ENCODE results near the gene GLYAT.
A peak's percentile ranks its signal among the peaks of the same experiment; 100 is the strongest.

The GLYAT gene

DNA sequence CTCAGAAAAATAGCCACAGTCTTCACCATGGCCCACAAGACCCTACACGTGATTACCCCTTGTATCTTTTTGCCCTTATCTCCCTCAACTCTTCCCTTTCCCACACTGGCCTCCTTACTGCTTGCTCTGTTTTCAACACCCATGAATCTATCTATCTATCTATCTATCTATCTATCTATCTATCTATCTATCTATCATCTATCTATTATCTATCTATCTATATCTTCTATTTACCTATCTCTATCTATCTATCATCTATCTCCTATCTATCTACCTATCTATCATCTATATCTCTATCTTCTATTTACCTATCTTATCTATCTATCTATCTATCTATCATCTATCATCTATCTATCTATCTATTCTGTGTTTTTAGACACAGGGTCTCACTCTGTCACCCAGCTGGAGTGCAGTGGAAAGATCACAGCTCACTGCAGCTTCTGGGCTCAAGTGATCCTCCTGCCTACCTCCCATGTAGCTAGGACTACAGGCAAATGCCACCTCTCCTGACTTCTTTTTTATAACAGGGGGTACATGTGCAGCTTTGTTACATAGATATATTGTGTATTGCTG lies 55.1 kb downstream of the GLYAT start:
- no peak for DNase-seq (ENCODE audit: low spot score)
- TF ChIP-seq, protein P1, sequence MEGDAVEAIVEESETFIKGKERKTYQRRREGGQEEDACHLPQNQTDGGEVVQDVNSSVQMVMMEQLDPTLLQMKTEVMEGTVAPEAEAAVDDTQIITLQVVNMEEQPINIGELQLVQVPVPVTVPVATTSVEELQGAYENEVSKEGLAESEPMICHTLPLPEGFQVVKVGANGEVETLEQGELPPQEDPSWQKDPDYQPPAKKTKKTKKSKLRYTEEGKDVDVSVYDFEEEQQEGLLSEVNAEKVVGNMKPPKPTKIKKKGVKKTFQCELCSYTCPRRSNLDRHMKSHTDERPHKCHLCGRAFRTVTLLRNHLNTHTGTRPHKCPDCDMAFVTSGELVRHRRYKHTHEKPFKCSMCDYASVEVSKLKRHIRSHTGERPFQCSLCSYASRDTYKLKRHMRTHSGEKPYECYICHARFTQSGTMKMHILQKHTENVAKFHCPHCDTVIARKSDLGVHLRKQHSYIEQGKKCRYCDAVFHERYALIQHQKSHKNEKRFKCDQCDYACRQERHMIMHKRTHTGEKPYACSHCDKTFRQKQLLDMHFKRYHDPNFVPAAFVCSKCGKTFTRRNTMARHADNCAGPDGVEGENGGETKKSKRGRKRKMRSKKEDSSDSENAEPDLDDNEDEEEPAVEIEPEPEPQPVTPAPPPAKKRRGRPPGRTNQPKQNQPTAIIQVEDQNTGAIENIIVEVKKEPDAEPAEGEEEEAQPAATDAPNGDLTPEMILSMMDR (IDR thresholded peaks at IDR 0.05; ENCODE audit: extremely low read depth, insufficient read depth, missing control alignments), result no peak
- in situ Hi-C loops (cut with MboI; ENCODE audit: low pct_unique_long_range_greater_than_20kb, low sequenced_read_pairs, unreplicated experiment), result no loop called here

DNA sequence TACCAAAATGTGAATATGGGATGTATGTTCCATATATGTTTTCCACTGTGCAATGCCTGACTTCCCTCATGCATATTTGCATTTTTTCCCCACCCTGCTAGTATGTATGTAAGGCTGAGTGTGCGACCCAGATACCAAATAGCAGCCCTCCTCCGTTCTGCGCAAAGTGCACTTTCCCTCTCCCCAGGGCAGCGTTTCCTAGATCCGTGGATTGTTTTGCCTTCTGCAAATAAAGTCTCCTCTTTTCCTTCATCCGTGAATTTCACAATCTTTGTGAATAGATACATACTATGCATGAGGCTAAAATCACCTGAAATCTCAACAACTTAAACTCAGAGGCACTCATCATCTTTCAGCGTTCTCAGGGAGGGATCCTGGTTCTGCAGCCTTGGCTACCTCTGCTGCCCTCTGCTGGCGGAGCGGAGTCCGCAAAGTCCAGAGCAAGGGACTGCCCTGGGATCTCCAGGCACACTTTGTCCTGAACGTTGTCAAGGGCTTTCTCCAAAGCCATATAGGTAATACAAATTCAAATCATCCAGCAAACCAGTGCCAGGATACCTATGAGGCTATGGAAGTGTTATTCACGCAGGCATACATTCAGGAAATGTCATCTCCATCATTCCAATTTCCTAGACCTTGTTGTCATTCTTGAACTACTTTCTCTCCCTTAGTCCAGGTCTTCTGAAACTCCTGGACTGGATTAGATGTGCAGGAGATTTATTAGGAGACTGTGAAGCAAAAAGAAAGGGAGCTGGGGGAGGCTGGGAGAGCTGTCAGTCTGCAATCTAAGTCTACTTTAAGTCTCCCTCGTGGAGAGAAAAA lies 56.2 kb downstream of the GLYAT start:
- in situ Hi-C loops (cut with MboI; ENCODE audit: low pct_unique_long_range_greater_than_20kb, low sequenced_read_pairs, unreplicated experiment), result no loop called here
- peak; percentile 73 for DNase-seq (ENCODE audit: low spot score)
- TF ChIP-seq, protein P1 (IDR thresholded peaks at IDR 0.05; ENCODE audit: extremely low read depth, insufficient read depth, missing control alignments), result peak; percentile 95

DNA sequence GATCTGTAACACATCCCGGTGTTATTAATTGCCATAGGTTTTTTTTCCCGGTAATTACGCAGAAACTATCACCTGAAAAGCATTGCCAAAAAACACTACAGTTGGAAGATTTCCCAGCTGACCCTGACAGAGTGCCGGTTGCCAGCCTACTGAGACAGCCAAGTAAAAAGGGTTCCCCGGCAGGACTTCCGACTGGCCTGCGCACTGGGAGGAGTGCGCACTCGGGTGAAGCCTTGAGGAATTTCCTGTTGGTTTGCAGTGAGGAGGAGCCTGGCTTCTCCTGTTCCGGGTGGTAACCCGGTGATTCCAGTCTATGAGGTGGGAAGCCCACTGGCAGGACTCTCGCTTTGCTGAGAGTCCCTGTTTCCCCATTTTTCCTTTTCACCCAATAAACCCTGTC lies 57.1 kb downstream of the GLYAT start:
- in situ Hi-C loops (cut with MboI; ENCODE audit: low pct_unique_long_range_greater_than_20kb, low sequenced_read_pairs, unreplicated experiment), result loop anchor here (25.0 kb wide), 1 partner anchor 463 kb away; the partner anchor contains the start of gene FAM111A
- DNase-seq (ENCODE audit: low spot score), result no peak
- TF ChIP-seq, protein P1 (IDR thresholded peaks at IDR 0.05; ENCODE audit: extremely low read depth, insufficient read depth, missing control alignments), result no peak

DNA sequence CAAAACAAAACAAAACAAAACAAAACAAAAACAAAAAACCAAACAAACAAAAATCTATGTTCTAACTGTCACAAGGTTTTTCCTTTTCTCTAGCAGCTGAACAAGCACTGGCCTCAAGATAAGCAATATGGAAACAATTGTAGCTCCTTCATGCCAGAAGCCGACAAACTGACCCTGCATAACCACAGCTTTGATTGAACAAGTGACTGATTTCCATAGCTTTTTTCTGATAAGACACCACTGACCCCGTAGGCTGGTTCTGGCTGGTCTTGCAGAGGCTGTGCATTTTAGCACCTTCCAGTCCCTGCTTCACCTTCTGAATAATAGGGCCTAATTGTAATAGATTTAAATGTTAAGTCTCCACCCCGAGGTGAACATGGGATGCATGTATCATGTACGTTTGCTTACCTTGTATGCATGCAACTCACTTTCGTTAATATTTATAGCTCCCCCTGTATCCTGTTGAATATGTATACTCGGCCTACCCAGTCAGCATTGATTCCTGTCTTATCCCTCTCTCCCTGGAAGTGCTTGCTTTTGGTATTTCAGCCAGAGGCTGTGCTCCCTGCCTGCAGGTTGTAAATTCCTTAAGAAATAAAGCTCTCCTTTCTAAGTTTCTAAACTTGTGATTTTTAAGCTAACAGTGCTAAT lies 59.6 kb downstream of the GLYAT start:
- in situ Hi-C loops (cut with MboI; ENCODE audit: low pct_unique_long_range_greater_than_20kb, low sequenced_read_pairs, unreplicated experiment), result loop anchor here (25.0 kb wide), 1 partner anchor 465 kb away; the partner anchor contains the start of gene FAM111A

DNA sequence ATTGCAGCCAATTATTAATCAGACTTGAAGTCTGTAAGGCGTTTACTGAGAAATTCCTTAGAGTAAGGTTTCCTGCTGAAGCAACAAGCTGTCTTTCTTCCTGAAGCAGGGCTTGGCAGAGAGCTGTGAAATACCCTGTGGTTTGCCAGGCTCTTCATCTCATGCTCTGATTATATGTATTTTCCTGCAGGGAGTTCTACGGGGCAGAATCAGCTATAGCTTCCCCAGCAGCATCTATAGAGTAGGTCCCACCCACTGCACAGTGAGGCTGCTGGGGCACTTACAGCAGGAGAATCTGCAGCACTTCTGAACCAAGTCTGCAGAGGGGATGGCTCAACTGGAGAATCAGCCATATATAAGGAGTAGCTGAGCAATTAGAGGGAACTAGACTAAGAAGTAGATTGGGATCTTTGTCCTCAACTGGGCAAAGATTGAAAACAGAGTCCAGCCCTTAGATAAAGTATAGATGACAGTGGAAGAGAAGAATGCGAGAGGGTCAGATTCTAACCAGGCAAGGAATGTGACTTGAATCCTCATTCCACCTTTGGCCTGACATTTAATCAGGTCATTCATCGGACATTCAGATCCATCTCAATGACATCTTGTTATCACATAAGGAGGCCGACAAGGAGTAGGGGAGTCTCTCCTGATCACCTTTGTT lies 71.7 kb downstream of the GLYAT start:
- TF ChIP-seq, protein P1 (IDR thresholded peaks at IDR 0.05; ENCODE audit: extremely low read depth, insufficient read depth, missing control alignments), result no peak
- no peak for DNase-seq (ENCODE audit: low spot score)
- in situ Hi-C loops (cut with MboI; ENCODE audit: low pct_unique_long_range_greater_than_20kb, low sequenced_read_pairs, unreplicated experiment), result loop anchor here (25.0 kb wide), 1 partner anchor 477 kb away; the partner anchor contains the start of gene FAM111A

More for the DNA sequence above, 59.6 kb downstream of the GLYAT start:
- TF ChIP-seq, protein P1 (IDR thresholded peaks at IDR 0.05; ENCODE audit: extremely low read depth, insufficient read depth, missing control alignments), result no peak
- no peak for DNase-seq (ENCODE audit: low spot score)

DNA sequence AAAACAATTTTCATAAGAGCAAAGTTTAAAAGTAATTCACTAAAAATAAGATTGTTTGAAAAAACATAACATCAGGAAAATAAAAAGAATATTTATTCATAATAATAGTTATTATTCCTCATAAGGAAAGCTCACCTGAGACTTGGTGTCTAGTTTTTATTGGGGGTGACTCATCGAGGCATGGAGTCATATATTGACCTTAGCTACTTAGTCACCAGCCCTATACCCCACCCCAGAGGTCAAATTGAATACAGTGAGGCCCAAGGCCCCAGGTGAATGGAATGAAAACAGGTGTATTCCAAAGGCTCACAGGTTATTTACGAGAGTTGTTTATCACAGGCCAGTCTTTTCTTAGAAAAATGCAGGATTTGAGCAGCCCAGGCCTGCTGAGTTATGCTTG lies 72.3 kb downstream of the GLYAT start:
- in situ Hi-C loops (cut with MboI; ENCODE audit: low pct_unique_long_range_greater_than_20kb, low sequenced_read_pairs, unreplicated experiment), result loop anchor here (25.0 kb wide), 1 partner anchor 478 kb away; the partner anchor contains the start of gene FAM111A
- TF ChIP-seq, protein P1 (IDR thresholded peaks at IDR 0.05; ENCODE audit: extremely low read depth, insufficient read depth, missing control alignments), result no peak
- no peak for DNase-seq (ENCODE audit: low spot score)
